ENCODE data around the gene MYL7. TPM values are rescaled to one million over a fixed set of nuclear protein-coding genes. Genes with fewer than 3 reads are reported as not detected.

Gene MYL7
- total and polyA plus RNA-seq, 7 donors: 0.15 to 1.7 (median 0.98) TPM; not detected in 3

- Histone ChIP-seq H3K27me3 (ENCODE audit: insufficient read depth in 3 of 3, low read length in 2 of 3) (no peaks in the 10 kb centered on the region), H3K36me3 (ENCODE audit: insufficient read depth in 1 of 2, low read depth in 1 of 2) (peaks cover 0 to 41% of the 10 kb centered on the region in 2 donors), H3K9me3 (no peaks in the 10 kb centered on the region), H3K27ac (peak overlapping the region; percentile 41), H3K4me1 (peaks cover 25% of the 10 kb centered on the region), H3K4me3 (no peak overlapping the region)
- DNase-seq (peak; percentile 66 to 82), ATAC-seq (peak; percentile 81 to 91 (median 88))
- no peak for TF ChIP-seq CTCF (IDR thresholded peaks at IDR 0.05)
- intact Hi-C loops (cut with DNase I): no loop called here
- WGBS, 3 donors: 42 to 56% (median 43%) methylated on average over 12 of the region's 12 CpGs
These were observed 26.4 kb downstream of the MYL7 start for GRCh38 chr7:44114586-44115310.

DNA sequence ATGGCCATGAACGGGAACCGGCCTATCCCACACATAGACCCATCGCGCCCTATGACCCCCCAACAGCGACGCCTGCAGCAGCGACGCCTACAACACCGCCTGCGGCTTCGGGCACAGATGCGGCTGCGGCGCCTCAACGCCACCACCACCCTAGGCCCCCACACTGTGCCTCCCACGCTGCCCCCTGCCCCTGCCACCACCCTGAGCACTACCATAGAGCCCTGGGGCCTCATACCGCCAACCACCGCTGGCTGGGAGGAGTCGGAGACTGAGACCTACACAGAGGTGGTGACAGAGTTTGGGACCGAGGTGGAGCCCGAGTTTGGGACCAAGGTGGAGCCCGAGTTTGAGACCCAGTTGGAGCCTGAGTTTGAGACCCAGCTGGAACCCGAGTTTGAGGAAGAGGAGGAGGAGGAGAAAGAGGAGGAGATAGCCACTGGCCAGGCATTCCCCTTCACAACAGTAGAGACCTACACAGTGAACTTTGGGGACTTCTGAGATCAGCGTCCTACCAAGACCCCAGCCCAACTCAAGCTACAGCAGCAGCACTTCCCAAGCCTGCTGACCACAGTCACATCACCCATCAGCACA lies 27.3 kb downstream of the MYL7 start:
- H3K36me3 ChIP-seq (ENCODE audit: insufficient read depth in 1 of 2, low read depth in 1 of 2): peaks cover 0 to 41% of the 10 kb centered on the region in 2 donors
- H3K4me3 ChIP-seq: no peak overlapping the region
- 92 to 93% (median 93%) methylated on average over 24 of the region's 24 CpGs for WGBS, 3 donors
- no peak overlapping the region for H3K27ac ChIP-seq
- H3K4me1 ChIP-seq: peaks cover 18% of the 10 kb centered on the region
- peak in 1 of 2 donors; percentile 40 for DNase-seq
- H3K27me3 ChIP-seq (ENCODE audit: insufficient read depth in 3 of 3, low read length in 2 of 3): no peaks in the 10 kb centered on the region
- TF ChIP-seq CTCF (IDR thresholded peaks at IDR 0.05): no peak
- H3K9me3 ChIP-seq: no peaks in the 10 kb centered on the region
- no peak for ATAC-seq
- intact Hi-C loops (cut with DNase I): no loop called here

DNA sequence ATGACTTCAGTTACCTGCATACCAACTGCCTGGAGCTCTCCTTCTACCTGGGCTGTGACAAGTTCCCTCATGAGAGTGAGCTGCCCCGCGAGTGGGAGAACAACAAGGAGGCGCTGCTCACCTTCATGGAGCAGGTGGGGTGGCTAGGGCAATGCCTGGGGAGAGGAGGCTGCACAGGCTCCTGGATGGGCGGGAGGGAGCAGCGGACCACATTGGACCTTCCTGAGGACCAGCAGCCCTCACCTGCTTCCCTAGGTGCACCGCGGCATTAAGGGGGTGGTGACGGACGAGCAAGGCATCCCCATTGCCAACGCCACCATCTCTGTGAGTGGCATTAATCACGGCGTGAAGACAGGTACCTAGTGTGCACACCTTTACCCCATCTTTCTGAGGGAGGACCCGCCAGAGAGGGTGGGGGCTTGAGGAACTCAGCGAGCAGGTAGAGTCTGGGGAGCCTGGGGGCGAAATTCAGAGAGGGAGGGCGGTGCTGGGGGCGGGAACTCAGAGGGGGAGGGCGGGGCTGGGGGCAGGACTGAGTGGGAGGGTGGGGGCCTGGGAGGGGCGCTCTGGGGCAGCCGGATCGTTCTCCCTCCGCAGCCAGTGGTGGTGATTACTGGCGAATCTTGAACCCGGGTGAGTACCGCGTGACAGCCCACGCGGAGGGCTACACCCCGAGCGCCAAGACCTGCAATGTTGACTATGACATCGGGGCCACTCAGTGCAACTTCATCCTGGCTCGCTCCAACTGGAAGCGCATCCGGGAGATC lies 28.0 kb downstream of the MYL7 start:
- peak in 1 of 2 donors; percentile 43 for DNase-seq
- Histone ChIP-seq H3K27me3 (ENCODE audit: insufficient read depth in 3 of 3, low read length in 2 of 3) (no peaks in the 10 kb centered on the region), H3K36me3 (ENCODE audit: insufficient read depth in 1 of 2, low read depth in 1 of 2) (peaks cover 0 to 37% of the 10 kb centered on the region in 2 donors), H3K9me3 (no peaks in the 10 kb centered on the region), H3K4me1 (peaks cover 18% of the 10 kb centered on the region), H3K4me3 (no peak overlapping the region), H3K27ac (no peak overlapping the region)
- intact Hi-C loops (cut with DNase I): no loop called here
- 87 to 91% (median 90%) methylated on average over 29 to 34 of the region's 34 CpGs for WGBS, 3 donors
- no peak for TF ChIP-seq CTCF (IDR thresholded peaks at IDR 0.05)
- no peak for ATAC-seq

- WGBS, 3 donors: 48 to 70% (median 53%) methylated on average over 36 to 41 of the region's 41 CpGs
These were observed 28.7 kb downstream of the MYL7 start for GRCh38 chr7:44112231-44112996.

More at GRCh38 chr7:44112231-44112996, 28.7 kb downstream of the MYL7 start:
- peak in 1 of 4 donors; percentile 8 for ATAC-seq
- intact Hi-C loops (cut with DNase I): no loop called here
- Histone ChIP-seq H3K9me3 (no peaks in the 10 kb centered on the region), H3K27me3 (ENCODE audit: insufficient read depth in 3 of 3, low read length in 2 of 3) (no peaks in the 10 kb centered on the region), H3K4me1 (peaks cover 18% of the 10 kb centered on the region), H3K4me3 (no peak overlapping the region), H3K27ac (no peak overlapping the region), H3K36me3 (ENCODE audit: insufficient read depth in 1 of 2, low read depth in 1 of 2) (peaks cover 0 to 30% of the 10 kb centered on the region in 2 donors)
- TF ChIP-seq CTCF (IDR thresholded peaks at IDR 0.05): no peak
- DNase-seq: peak in 1 of 2 donors; percentile 46
